GM23338 (cell line): ENCODE results near the gene LINC00632.

ENCODE experiments used
- EZH2 ChIP-seq: fragments of 200-600 bp; sonication (generic); IDR thresholded peaks from one replicate; pipeline ENCODE4 v1.8.0; 2017; ENCODE audit warnings: antibody characterized with exemption, mild to moderate bottlenecking, low read depth; ENCODE audit not compliant: unreplicated experiment
- EZH2phosphoT487 ChIP-seq: fragments of 200-600 bp; sonication (generic); IDR thresholded peaks from one replicate; pipeline ENCODE4 v1.8.1; 2018; ENCODE audit warnings: antibody characterized with exemption; ENCODE audit not compliant: unreplicated experiment
- POLR2AphosphoS5 ChIP-seq: IDR thresholded peaks from 2 replicates; pipeline ENCODE4 v1.6.1; 2016; ENCODE audit warnings: antibody characterized with exemption, low read depth
- TF ChIP-seq, protein P1 (sequence below), 2 experiments: fragments of 200-600 bp in 1 of 2; sonication (generic) in 1 of 2; conservative IDR thresholded peaks; 2 replicates each; pipeline versions ENCODE4 v1.5.1 to v1.6.1; 2016 to 2017; ENCODE audit warnings: antibody characterized with exemption in 2 of 2, low read depth in 2 of 2, mild to moderate bottlenecking in 2 of 2, moderate library complexity in 1 of 2
- TF ChIP-seq, protein P2 (sequence below): IDR thresholded peaks from 2 replicates; pipeline ENCODE4 v1.6.1; 2016; ENCODE audit warnings: antibody characterized with exemption

DNA sequence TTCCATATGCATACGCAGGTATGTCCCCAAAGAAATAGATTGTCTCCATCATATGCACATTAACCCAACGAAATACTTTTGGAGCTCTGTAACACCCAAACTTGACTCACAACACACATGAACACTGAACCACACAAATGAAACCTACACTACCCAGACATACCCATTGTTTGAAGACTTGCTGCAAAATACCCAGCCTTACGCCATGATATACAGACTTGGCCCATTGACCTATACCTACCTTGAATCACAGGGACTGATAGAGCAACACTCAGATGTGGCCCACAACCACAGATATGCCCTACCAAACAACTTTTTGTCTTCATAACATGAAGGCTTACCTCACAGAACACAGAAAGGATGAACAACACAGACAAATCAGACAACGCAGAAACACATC is 15.9 kb downstream of the LINC00632 start:
- TF ChIP-seq, protein P1, sequence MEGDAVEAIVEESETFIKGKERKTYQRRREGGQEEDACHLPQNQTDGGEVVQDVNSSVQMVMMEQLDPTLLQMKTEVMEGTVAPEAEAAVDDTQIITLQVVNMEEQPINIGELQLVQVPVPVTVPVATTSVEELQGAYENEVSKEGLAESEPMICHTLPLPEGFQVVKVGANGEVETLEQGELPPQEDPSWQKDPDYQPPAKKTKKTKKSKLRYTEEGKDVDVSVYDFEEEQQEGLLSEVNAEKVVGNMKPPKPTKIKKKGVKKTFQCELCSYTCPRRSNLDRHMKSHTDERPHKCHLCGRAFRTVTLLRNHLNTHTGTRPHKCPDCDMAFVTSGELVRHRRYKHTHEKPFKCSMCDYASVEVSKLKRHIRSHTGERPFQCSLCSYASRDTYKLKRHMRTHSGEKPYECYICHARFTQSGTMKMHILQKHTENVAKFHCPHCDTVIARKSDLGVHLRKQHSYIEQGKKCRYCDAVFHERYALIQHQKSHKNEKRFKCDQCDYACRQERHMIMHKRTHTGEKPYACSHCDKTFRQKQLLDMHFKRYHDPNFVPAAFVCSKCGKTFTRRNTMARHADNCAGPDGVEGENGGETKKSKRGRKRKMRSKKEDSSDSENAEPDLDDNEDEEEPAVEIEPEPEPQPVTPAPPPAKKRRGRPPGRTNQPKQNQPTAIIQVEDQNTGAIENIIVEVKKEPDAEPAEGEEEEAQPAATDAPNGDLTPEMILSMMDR (conservative IDR thresholded peaks at IDR 0.05; ENCODE audit: low read depth in 2 of 2), result no peak
- TF ChIP-seq POLR2AphosphoS5, result no peak
- TF ChIP-seq EZH2phosphoT487, result no peak
- TF ChIP-seq, protein P2, sequence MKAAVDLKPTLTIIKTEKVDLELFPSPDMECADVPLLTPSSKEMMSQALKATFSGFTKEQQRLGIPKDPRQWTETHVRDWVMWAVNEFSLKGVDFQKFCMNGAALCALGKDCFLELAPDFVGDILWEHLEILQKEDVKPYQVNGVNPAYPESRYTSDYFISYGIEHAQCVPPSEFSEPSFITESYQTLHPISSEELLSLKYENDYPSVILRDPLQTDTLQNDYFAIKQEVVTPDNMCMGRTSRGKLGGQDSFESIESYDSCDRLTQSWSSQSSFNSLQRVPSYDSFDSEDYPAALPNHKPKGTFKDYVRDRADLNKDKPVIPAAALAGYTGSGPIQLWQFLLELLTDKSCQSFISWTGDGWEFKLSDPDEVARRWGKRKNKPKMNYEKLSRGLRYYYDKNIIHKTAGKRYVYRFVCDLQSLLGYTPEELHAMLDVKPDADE, result no peak
- no peak for TF ChIP-seq EZH2
